ENCODE measurements around the gene FAM120A. TPM values are rescaled to one million over a fixed set of nuclear protein-coding genes. Genes with fewer than 3 reads are reported as not detected.

FAM120A gene
- total RNA-seq, 1 donor from 2014 or later: 135 TPM

- DNase-seq (ENCODE audit: low spot score in 2 of 2): no peak
- peak overlapping the region in 1 of 2 donors; percentile 3 for H3K27ac ChIP-seq
- no peaks in the 10 kb centered on the region for H3K27me3 ChIP-seq
- no peaks in the 10 kb centered on the region for H3K9me3 ChIP-seq
- intact Hi-C loops (cut with DNase I): no loop called here
- H3K36me3 ChIP-seq: peaks cover 15 to 43% of the 10 kb centered on the region in 2 donors
- no peak for TF ChIP-seq CTCF (IDR thresholded peaks at IDR 0.05)
- H3K4me3 ChIP-seq: no peak overlapping the region
- peaks cover 0 to 7% of the 10 kb centered on the region in 2 donors for H3K4me1 ChIP-seq
Measured at GRCh38 chr9:93541581-93542349, 90.3 kb downstream of the FAM120A start.

- Histone ChIP-seq H3K4me1 (peaks cover 0 to 7% of the 10 kb centered on the region in 2 donors), H3K27ac (no peak overlapping the region), H3K27me3 (no peaks in the 10 kb centered on the region), H3K4me3 (no peak overlapping the region), H3K9me3 (no peaks in the 10 kb centered on the region), H3K36me3 (peaks cover 14 to 46% of the 10 kb centered on the region in 2 donors)
- no peak for DNase-seq (ENCODE audit: low spot score in 2 of 2)
- intact Hi-C loops (cut with DNase I): no loop called here
- TF ChIP-seq CTCF (IDR thresholded peaks at IDR 0.05): no peak
Measured at GRCh38 chr9:93543117-93543516, 91.6 kb downstream of the FAM120A start.

GRCh38 chr9:93546356-93546755 is 94.9 kb downstream of the FAM120A start:
- no peak for TF ChIP-seq CTCF (IDR thresholded peaks at IDR 0.05)
- no peaks in the 10 kb centered on the region for H3K27me3 ChIP-seq
- intact Hi-C loops (cut with DNase I): no loop called here
- no peaks in the 10 kb centered on the region for H3K9me3 ChIP-seq
- H3K36me3 ChIP-seq: peaks cover 14 to 50% of the 10 kb centered on the region in 2 donors
- no peak overlapping the region for H3K4me3 ChIP-seq
- no peak for DNase-seq (ENCODE audit: low spot score in 2 of 2)
- H3K27ac ChIP-seq: no peak overlapping the region
- H3K4me1 ChIP-seq: peaks cover 0 to 7% of the 10 kb centered on the region in 2 donors

GRCh38 chr9:93549611-93550010 is 98.1 kb downstream of the FAM120A start:
- no peaks in the 10 kb centered on the region for H3K27me3 ChIP-seq
- no peaks in the 10 kb centered on the region for H3K9me3 ChIP-seq
- no peak for TF ChIP-seq CTCF (IDR thresholded peaks at IDR 0.05)
- H3K36me3 ChIP-seq: peaks cover 12 to 57% of the 10 kb centered on the region in 2 donors
- no peak for DNase-seq (ENCODE audit: low spot score in 2 of 2)
- no peaks in the 10 kb centered on the region for H3K4me1 ChIP-seq
- intact Hi-C loops (cut with DNase I): no loop called here
- H3K27ac ChIP-seq: no peak overlapping the region
- H3K4me3 ChIP-seq: no peak overlapping the region

- Histone ChIP-seq H3K4me1 (no peaks in the 10 kb centered on the region), H3K27ac (no peak overlapping the region), H3K9me3 (no peaks in the 10 kb centered on the region), H3K27me3 (no peaks in the 10 kb centered on the region), H3K4me3 (no peak overlapping the region), H3K36me3 (peaks cover 20 to 61% of the 10 kb centered on the region in 2 donors)
- DNase-seq (ENCODE audit: low spot score in 2 of 2): no peak
- TF ChIP-seq CTCF (IDR thresholded peaks at IDR 0.05): no peak
- intact Hi-C loops (cut with DNase I): no loop called here
Measured at GRCh38 chr9:93552923-93553322, 101.4 kb downstream of the FAM120A start.
